GM10847 (cell line): Measurements from ENCODE around the gene IL19.

Experiments
- POLR2A ChIP-seq: IDR thresholded peaks from 2 replicates; pipeline ENCODE4 v1.6.1; 2011; ENCODE audit not compliant: insufficient read length; ENCODE audit errors: extremely low read depth

IL19 gene

GRCh38 chr1:206875752-206876377 lies 105.3 kb downstream of the IL19 start:
- no peak for TF ChIP-seq POLR2A

GRCh38 chr1:206878456-206878855 lies 107.9 kb downstream of the IL19 start:
- no peak for TF ChIP-seq POLR2A

- no peak for TF ChIP-seq POLR2A
Observed at GRCh38 chr1:206880314-206880713, 109.7 kb downstream of the IL19 start.

- TF ChIP-seq POLR2A, result no peak
Observed at GRCh38 chr1:206882555-206882954, 112.0 kb downstream of the IL19 start.

- no peak for TF ChIP-seq POLR2A
Observed at GRCh38 chr1:206883160-206883559, 112.6 kb downstream of the IL19 start.

GRCh38 chr1:206883876-206884275 lies 113.3 kb downstream of the IL19 start:
- TF ChIP-seq POLR2A, result no peak

GRCh38 chr1:206885341-206886060 lies 114.9 kb downstream of the IL19 start:
- TF ChIP-seq POLR2A, result no peak

- TF ChIP-seq POLR2A, result no peak
Observed at GRCh38 chr1:206886831-206887230, 116.3 kb downstream of the IL19 start.

- TF ChIP-seq POLR2A, result no peak
Observed at GRCh38 chr1:206887701-206888100, 117.1 kb downstream of the IL19 start.

GRCh38 chr1:206890125-206891060 lies 119.8 kb downstream of the IL19 start:
- TF ChIP-seq POLR2A, result no peak

GRCh38 chr1:206891412-206891811 lies 120.8 kb downstream of the IL19 start:
- no peak for TF ChIP-seq POLR2A
